HG03025 (cell line): ENCODE data around the gene ANO4.

Experiments
- ATAC-seq: cut with Tn5 transposase; IDR thresholded peaks from one replicate; pipeline ENCODE4 v1.9.1; 2021; ENCODE audit warnings: mild to moderate bottlenecking, moderate library complexity; ENCODE audit not compliant: unreplicated experiment, low FRiP score

The ANO4 gene

DNA sequence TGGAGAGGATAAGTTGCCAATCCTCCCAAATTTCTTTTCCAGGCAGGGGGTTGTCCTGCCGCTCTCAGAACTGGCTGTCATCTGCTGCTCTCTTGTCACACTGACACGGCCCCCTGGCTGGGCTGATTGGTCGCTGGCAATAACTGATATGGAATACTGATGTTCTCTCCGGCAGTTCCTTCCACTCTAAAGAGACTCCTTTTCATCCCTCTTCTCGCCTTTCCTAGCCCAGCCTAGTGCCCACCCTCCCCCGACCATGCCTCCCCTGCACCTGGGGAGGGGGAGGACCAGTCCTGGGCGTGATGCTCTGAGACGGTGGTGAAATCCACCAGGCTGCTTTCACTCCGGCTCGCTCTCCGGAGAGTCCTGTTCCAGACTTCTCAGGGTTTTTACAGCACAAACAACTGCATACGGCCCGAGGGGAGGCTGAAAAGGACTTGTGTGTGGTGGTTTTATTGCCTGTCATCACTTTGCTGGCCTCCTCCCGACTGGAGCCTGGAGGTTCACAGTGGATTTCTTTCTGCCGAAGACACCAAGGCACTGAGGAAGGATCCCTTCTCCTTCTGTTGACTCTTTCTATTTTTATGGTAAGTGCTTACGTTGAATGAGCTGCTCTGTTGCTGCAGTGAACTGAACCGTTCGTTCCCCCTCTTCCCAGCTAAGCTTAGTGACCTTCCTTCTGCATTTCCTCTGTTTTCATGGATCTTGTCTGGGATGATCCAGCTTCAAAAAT is at the start of gene ANO4:
TSS of gene ANO4 (plus strand) at position 336 of the 733 bp plus-strand sequence. CDS start 107,010 bp downstream, outside the sequence.
- ATAC-seq: no peak

GRCh38 chr12:100745378-100746071 is 49.1 kb upstream of the ANO4 start:
- ATAC-seq: no peak

- no peak for ATAC-seq
Measured at GRCh38 chr12:100752841-100753240, 41.7 kb upstream of the ANO4 start.

DNA sequence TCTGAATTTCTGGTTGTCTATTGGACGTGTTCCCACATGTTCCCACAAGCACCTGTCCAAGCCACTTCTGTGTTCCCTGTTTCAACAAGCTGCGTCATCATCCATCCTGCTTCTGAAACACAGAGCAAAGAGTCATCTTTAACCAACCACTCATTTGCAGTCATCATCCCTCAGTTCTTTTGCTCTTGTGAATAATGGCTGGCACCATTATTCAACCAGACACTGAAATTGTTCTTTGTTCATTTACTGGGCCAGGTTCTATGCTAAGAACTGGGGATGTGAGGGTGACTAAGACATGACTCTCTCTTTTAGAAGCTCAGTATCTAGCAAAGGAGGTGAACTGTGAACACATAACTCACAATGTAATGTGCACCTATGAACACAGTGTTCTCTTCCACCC is 40.7 kb upstream of the ANO4 start:
- ATAC-seq: no peak

DNA sequence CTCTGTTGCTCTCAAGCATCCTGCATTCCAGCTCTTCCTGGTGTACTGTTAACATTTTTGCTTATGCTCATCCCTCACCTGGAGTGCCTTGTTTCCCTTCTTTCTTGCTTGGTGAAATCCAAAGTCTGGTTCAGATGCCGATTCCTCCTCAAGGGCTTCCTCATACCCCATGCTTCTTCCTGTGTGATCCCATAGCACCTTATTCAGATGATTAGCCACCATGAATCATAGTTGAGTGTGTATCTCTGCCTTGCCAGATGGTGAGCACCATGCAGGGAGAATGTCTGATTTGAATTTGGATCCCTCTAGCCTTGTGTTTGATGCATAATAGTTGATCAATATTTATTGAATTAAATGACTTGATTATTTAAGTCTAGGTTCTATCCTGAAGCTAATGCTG is 39.4 kb upstream of the ANO4 start:
- ATAC-seq: no peak

GRCh38 chr12:100758083-100758482 is 36.5 kb upstream of the ANO4 start:
- ATAC-seq: no peak

GRCh38 chr12:100767371-100767770 is 27.2 kb upstream of the ANO4 start:
- no peak for ATAC-seq

DNA sequence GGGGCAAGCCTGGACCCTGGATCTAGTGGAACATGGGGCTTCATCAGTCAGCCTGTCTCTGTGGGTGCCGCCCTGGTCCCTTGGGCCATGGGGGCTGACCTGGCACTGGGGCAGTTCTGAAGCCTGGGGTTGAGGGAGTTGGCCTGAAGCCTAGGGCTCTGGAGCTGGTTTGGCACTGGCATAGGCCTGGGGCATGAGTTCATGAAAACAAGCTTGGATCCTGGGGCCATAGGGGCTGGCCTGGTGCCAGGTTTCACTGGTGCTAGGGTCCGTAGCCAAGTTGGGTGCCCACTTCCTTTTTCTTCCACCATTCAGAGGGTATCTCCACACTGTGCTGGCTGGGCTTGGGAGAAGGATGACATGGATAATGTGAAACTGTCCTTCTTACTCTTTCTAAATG is 26.6 kb upstream of the ANO4 start:
- ATAC-seq: no peak

GRCh38 chr12:100778967-100779590 is 15.5 kb upstream of the ANO4 start:
- ATAC-seq: no peak

- no peak for ATAC-seq
Measured at GRCh38 chr12:100789146-100789545, 5.4 kb upstream of the ANO4 start.

GRCh38 chr12:100789975-100790374 is 4.6 kb upstream of the ANO4 start:
- no peak for ATAC-seq

- no peak for ATAC-seq
Measured at GRCh38 chr12:100790552-100790951, 4.0 kb upstream of the ANO4 start.

DNA sequence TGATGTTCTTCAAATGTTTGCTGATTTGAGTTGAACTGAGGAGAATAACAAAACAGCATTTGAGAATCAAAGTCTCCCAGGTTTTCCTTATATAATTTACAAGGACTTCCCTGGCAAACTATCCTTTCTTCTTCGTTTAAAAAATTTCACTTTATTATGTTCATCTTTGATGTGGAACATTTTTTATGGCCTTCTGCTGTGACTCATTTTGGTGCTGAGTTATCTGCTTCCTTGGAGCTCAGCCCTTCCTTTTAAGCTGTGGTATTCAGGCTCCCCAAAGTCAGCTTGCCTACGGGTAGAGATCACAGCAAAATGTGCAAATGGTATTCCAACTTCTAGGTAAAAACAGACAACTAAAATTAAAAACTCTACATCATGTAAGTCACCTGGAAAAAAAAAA is 1.4 kb upstream of the ANO4 start:
- ATAC-seq: no peak

DNA sequence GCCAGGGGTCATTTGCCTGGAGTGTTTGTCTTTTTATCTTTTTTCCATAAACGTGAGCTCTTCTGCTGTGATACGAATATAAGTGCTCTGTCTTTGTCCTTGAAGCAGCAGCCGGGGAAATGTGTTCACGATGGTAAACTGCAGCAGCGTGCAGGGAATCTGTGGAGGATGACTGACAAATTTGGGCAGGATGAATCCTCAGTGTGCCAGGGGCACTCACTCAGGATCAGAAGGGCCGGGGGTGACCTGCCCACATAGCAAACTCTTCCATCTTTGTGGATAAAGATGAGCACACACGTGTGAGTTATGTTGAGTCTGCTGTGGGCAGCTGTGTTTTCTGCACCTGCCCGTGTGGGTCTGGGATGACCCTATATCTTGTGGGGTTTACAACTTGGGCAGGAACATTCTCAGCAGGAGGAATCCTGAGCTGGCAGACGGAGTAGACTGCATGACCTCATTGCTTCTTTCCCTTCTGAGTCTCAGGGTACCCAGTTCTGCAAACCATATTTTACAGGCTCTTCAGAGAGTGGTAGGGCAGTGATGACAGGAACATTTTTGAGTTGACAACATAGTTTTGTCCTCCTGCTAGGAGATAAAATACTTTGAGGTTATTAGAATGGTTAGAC is 711 bp downstream of the ANO4 start:
- no peak for ATAC-seq

DNA sequence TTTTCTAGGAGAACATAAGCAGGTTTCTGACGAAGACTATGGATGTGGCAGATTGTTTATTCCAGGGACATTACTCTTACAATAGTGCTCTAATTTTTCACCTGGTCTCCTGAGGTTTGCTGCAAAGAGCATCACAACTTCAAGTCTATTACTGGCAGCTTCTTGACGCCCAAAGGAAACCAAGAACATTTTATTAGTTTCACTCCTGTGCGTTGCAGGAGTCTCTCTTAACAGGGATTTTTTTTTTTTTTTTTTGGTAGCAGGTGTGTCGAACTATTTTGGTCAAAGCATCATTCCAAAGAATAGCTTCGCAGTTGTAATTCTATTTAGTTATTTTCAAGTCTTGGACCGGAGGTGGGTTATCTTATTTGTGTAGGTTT is 1.2 kb downstream of the ANO4 start:
- no peak for ATAC-seq

DNA sequence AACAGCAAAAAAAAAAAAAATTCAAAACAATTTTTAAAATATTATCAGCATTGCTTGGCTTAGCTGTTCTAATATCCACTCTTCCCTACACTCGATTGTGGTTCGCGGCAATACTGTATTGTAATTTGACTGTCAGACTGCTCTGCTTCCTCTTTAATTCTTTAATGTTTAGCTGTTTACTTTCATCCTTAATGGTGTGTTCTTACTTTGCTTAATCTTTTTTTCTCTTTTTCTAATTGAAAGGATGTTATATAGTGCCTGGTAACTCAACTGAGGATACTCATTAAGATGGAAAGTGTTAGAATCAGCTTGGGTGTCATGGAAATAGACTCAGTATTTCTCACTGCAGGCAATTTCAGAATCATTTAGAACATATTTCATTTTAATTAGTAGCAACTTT is 2.0 kb downstream of the ANO4 start:
- no peak for ATAC-seq

DNA sequence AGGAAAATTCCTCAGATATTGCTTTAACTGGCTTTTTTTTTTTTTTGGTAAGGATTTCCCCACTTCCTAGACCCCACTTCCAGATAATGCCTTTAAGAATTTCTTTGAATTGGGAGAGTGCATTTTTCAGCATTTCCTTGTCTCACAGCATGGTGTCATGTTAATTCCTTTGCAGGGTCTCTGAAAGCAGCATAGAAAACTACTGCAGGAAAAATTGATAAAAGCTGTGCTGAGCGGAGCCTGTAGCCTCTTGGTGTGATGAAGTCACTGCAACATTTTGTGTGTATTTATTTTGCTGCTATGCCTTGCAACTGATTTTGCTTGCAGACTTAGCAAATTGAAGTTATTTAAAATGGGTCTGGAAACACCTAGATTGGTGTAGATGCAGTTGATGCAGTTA is 2.7 kb downstream of the ANO4 start:
- ATAC-seq: no peak

DNA sequence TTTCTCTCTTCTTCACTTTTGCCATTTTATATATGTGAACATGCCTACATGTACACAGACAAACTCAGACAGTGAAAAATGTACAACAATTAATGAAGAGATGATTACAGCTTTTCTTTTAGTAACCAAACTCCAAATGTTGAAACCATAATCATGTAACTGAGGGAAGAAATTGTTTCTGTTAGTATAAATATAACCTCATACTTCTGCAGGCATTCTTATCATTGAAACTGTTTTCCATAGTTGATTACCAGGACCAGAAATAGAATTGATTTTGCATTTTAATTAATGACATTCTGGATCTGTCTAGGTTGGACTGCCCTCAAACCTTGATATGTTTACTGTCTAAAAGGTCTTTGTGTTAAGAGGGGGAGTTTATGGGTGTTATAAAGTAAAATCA is 3.2 kb downstream of the ANO4 start:
- ATAC-seq: no peak

DNA sequence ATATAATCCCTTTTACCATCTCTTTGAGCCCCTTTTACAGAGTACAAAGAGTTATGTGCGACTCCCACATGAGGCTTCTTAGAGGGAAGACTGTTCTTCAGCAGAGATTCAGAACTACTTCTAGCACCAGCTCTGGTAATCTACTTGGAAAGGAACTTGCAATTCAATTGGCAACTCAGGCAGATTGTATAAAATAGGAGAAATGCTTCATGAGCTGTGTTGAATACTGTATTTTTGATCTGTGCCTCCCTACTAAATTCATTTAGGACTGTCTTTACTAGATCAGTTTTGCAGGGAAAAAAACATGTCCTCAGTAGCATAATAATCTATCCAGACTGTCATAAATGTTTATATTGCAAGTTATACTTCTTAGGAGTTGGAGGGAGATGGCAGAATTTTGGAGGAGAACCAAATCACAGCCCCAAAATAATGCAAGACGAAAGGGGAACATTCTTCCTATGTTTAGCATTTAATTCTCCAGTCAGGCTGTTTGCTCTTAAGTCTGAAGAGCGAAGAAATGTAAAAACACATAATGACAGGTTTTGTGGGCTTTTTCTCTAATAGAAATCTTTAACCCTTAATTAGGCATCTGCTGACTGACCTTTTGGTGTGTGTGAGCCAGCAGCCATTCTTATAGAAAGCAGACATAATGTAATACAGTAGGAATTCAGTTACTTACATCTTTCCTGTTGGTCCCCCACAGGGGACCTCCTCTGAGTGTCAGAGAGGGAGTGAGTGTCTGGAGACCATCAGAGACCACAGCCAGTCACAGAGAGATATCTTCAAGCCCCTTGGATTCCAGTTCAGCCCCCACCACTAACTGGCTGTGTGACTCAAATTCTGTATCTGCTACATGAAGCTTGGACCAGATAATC is 3.9 kb downstream of the ANO4 start:
- ATAC-seq: no peak

DNA sequence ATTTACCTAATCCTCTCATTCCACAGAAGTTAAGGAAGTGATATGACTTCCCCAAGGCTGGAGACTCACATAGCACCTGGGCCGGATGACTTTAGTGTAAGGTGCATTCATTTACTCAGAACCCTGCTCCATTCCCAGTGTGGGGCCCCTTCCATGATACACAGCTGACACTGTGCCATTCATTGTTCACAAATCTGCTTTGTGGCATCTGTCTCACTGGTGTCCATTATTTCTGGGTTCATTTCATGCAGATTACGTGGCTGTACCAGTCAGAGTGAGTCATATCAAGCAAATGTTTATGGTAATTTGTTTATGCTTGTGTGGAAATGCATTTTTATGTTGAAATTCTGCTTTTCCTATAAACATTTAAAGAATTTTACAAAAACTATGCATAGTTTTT is 5.2 kb downstream of the ANO4 start:
- no peak for ATAC-seq
